HPDE6-E6E7 (cell line): Measurements from ENCODE around the gene SPOP.

Experiments
- DNase-seq: peaks from one replicate; pipeline ENCODE4 v3.0.0; 2011; ENCODE audit warnings: missing footprints; ENCODE audit errors: extremely low spot score

SPOP gene

GRCh38 chr17:49616086-49616485 lies 61.8 kb downstream of the SPOP start:
- DNase-seq, result no peak

GRCh38 chr17:49613182-49613800 lies 64.6 kb downstream of the SPOP start:
- DNase-seq, result no peak

- no peak for DNase-seq
These were observed 65.2 kb downstream of the SPOP start for GRCh38 chr17:49612726-49613125.

DNA sequence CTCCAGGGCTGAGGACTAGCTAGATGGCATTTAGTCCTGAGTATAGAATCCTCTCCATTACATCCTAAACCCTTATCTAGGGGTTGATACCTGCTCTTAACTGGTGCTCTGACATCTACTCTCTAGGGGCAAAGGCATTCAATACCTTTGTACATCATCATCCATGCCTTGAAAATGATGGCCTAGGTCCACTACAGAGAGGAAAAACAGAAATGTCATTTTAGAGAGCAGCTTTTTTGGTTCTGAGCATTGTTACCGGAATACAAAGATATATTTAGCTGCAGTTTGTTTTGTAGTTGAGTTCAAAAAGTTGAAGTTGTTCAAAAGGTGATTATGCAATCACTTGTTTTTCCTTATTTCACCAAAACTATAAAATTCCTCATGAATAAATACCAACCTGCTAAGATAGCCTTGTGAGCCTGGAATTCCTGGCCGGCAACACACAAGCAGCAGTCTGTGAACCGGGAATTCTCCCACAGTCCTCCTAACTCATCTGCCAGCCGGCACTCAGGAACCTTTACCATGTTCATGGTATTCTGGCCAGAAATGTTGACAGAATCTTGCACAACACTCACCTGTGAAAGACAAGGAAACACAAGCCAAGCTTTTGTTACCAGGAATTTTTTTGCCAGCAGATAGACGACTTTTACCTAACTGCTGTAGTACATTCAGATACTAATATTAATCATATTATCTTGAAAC lies 66.9 kb downstream of the SPOP start:
- DNase-seq, result no peak

DNA sequence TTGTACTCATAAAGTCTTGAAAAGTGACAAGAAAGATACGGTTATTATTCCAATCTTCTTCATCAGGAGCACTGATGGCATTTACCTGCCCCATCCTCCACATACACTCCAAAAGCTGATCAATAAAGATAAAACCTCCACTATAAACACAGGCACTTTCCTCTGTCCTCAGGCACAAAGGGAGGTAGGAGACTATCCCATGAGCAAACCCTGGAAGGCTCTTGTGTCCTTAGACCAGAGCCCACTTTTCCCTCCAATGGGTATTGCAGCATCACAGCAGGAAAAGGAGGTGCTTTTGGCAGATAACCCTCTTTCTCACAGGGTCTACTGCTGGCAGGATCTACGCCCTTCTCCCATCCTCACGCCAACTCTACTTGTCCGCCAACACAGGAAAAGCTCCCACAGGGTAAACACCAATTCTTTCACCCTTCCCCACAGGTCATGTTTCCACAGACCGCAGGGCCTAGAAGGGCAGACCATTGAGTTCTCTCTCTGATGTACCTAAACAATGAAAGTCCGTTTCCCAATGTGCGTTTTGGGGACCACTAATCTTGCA lies 73.5 kb downstream of the SPOP start:
- no peak for DNase-seq

DNA sequence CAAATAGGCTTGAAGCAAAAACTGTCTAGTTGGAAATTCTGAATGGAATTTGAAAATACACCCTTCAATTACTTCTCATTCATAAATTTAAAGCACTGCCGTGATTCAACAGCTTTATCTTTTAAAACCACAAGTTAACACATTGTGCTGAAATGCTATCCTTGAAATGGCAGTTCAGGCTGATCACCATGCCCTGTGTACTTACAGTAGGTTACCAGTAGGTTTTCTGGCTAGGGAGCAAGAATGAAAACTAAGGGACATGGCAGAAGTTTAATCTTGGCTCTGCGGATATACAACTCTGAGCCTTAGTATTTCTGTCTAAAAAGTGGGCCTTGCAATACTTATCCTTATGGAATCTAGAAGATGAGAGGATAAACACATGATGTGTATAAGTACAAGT lies 74.2 kb downstream of the SPOP start:
- no peak for DNase-seq

- DNase-seq, result no peak
These were observed 74.7 kb downstream of the SPOP start for GRCh38 chr17:49603238-49603637.

GRCh38 chr17:49602783-49603182 lies 75.1 kb downstream of the SPOP start:
- no peak for DNase-seq

DNA sequence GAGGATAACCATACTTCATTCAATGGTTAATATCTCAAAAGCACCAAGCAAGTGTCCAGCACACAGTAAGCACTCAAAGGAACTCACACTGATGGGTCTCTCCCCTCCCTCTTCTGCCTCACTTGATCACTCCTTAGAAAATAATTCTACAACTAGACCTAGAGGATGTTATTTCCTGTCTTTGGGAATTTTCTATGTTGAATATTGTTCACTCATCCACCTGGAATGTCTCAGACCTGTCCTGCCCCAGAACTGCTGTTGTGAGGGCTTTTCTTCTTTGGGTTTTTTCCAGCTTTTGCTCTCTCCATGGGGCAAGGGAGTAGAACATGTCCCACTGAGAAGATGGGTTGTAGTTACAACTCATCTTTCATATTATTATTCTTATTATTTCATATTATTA lies 76.9 kb downstream of the SPOP start:
- no peak for DNase-seq

GRCh38 chr17:49598918-49599317 lies 79.0 kb downstream of the SPOP start:
- DNase-seq, result no peak

DNA sequence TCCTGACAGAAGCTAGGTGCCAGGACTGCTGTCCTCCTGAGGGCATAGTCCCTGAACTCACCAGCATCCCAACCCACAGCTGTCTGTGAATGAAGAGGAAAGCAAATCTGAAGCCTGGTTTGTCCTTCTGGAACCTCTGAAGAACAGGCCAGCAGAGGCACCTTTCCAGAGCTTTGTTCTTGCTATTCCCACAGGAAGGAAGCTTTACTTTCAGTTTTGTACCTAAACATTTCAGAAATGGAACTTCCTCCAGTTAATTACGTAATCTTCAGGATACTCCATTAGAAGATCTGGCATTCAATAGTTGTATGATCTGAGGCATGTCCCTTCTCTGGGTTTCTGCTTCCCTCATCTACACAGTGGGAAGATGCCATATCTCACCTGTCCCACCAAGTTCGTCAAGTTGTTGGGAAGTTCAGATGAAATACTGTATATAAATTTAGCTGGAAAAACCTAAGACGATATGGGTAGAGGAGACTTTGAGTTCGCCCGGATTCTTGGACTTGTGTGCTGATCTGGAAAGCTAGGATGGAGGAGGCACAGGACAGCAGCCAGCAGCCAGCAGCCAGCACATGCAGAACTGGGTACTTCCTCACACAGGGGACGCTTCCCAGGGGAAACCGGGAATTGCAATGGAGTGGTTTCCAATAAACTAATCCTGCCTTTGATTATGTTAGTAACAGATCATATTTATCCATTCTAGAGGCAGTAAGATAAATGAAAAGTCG lies 79.8 kb downstream of the SPOP start:
- DNase-seq, result no peak

- DNase-seq, result no peak
These were observed 80.5 kb downstream of the SPOP start for GRCh38 chr17:49597436-49597835.

DNA sequence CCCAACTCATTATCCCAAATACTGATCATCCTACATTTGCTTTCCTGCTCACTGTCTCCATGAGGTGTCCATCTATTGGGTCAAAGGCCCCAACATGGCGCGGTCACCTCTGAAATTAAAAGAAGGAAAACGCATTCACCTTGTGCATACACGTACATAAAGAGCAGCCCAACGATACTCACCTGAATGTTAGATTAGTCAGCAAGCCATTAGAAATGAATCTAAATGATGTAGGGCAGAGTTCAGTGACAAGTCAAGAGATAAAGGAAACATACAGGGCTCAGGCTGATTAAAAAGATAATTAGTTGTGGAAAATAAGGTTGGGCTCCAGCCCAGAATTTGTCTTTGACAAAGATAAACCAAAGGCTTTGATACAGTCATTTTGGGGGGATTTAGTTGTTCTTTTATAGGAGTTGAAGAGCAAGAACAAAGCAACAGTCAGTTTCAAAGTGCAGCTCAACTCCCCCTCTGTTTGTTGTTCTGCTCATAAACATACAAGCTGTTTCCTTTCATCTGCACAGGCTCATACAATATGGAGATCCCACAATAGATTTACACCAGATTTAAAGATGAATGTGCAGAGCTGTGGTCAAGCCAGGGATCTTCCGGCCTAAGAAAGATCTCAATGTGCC lies 81.2 kb downstream of the SPOP start:
- no peak for DNase-seq

- no peak for DNase-seq
These were observed 81.9 kb downstream of the SPOP start for GRCh38 chr17:49595980-49596379.

DNA sequence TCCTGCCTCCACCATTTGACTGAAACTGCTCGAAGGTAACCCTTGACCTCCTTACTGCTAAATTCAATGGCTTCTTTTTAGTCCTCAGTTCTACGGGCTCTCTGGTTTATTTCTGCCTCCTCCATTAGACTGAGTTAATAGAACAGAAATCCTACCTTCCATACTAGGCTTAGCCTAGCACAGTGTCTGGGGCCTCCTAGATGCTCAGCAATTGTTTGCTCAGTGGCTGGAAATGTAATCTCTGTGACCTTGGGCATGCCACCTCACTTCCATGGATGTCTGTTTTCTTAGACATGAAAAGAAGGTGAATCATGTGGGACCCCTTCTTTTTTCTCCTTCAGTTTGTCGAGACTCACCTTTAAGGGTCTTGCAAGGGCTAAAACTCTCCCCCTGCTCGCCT lies 82.6 kb downstream of the SPOP start:
- no peak for DNase-seq

DNA sequence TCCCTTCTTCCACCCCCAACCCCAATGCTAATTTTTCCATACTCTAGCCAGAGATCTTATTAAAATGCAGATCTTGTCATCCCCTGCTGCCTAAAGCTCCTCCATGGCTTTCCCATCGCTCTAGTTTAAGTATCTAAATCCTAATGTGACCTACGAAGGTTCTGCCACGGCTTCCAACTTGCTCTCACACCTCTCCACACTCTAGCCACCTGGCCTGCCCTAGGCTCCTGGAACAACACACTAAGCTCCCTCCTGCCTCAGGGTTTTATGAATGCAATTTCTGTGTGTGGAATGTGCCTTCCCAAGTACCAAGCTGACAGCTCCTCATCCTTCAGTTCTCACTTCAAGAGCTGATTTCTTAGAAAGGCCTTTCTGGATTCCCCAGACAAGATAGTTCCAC lies 85.6 kb downstream of the SPOP start:
- no peak for DNase-seq

- DNase-seq, result no peak
These were observed 87.0 kb downstream of the SPOP start for GRCh38 chr17:49590874-49591273.

DNA sequence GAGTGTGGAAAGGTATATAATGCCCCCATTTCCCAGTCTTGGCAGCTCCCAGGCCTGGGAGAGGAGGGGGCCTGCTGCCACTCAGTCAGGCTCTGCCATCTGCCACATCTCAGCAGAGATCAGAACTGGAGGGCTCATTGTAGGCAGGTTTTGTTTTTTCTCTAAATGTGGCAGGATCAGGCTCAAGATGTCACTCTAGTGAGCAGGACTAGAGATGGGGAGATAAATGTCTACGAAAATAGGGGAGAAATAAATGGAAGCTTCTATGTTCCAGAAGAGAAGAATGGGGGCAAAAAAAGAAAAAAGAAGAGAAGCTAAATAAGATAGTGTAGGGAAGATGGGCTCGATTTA lies 88.3 kb downstream of the SPOP start:
- no peak for DNase-seq

- DNase-seq, result no peak
These were observed 88.9 kb downstream of the SPOP start for GRCh38 chr17:49588726-49589576.

DNA sequence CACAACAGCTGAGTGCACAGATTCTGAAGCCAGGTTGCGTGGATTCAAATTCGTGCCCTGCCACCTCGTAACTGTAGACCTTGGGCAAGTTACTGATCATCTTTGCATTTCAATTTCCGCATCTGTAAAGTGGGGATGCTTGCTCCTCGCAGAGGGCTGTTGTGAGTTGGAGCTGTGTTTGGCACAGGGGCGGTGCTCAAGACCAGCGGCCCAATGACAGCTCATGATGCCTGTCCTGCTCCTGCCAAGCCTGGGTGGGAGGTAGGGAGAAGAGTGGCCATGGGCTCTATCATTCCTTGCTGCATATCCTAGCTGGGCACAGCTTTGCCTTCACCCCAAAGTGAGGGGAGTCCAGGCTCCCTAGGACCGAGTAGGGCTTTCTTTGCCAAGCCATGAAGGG lies 89.6 kb downstream of the SPOP start:
- DNase-seq, result no peak

- no peak for DNase-seq
These were observed 90.4 kb downstream of the SPOP start for GRCh38 chr17:49587366-49588073.
